Measurements from ENCODE around the gene BMP7.

Gene BMP7

DNA sequence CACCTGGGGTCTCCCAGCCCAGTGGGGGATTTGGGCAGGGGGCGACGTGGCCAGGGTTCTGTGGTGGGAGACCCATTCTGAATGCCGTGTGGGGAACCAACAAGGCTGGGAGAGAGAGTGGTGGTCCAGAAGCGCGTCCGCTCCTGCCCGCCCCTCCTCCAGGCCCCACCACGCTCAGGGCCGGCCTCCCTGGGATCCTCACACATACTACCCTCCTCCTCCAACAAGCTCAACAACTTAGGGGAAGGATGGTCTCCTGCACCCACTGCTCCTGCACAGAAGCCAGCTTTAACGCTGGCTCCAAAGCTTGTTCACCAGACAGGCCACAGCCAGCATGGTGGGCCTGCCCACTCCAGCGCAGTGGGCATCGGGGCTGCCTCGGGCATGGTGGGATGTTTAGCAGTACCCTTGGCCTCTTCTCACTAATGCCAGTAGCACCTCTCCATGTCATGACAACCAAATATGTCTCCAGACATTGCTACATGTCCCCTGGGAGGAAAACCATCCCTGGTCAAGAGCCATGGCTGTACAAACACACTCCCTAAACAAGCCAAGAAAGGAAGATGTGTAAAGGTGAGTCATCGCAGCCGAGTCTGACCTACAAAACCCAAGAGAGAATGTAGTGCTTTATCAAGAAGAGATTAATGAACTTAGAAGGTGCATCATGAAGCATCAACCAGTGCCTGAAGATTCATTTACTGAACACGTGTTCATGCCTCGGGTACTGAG is 75.7 kb downstream of the BMP7 start:
- Histone ChIP-seq H3K27ac (no peak overlapping the region), H3K4me3 (no peak overlapping the region)
- no peak for DNase-seq (ENCODE audit: low spot score)
- TF ChIP-seq, protein P1, sequence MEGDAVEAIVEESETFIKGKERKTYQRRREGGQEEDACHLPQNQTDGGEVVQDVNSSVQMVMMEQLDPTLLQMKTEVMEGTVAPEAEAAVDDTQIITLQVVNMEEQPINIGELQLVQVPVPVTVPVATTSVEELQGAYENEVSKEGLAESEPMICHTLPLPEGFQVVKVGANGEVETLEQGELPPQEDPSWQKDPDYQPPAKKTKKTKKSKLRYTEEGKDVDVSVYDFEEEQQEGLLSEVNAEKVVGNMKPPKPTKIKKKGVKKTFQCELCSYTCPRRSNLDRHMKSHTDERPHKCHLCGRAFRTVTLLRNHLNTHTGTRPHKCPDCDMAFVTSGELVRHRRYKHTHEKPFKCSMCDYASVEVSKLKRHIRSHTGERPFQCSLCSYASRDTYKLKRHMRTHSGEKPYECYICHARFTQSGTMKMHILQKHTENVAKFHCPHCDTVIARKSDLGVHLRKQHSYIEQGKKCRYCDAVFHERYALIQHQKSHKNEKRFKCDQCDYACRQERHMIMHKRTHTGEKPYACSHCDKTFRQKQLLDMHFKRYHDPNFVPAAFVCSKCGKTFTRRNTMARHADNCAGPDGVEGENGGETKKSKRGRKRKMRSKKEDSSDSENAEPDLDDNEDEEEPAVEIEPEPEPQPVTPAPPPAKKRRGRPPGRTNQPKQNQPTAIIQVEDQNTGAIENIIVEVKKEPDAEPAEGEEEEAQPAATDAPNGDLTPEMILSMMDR (IDR thresholded peaks at IDR 0.05), result no peak

DNA sequence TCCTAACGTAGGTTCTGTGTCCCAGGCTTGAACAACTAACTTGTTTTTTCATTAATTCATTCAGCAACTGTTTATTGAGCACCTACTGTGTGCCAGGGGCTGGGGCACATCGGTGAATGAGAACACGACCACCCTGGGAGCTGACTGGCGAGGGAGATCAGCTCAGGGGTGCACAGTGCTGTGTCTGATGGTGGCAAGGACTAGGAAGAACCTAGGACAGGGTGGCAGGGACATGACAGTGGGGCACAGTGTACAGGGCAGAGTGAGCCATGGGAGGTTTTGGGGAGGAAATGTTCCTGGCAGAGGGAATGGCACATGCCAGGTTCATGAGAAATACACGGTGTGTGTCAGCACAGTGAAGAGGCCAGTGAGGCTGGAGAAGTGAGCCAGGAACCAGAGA is 76.7 kb downstream of the BMP7 start:
- Histone ChIP-seq H3K4me3 (no peak overlapping the region), H3K27ac (no peak overlapping the region)
- DNase-seq (ENCODE audit: low spot score), result no peak
- TF ChIP-seq, protein P1 (IDR thresholded peaks at IDR 0.05), result no peak

DNA sequence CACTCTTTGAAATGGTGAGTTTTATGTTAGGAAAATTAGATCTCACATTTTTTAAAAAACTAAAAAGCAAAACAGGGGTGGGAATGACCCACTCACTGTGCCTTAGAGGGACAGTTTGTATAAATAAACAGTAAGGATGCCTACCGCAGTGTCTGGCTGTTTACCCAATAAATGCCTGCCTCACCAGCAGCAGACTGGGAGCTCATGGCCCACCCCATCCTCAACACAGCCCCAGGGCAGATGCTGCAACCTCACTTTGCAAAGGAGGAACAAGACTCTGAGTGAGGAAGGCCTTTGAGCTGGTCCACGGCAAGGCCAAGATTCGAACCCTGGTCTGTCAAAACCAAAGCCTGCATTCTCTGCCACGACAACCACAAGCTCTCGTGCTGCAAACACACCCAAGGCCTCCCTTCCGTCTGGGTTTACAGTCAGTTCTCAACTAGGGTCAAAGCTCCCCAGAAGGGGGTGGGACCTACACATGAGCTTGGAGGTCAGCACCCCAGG is 77.8 kb downstream of the BMP7 start:
- TF ChIP-seq, protein P1 (IDR thresholded peaks at IDR 0.05), result no peak
- no peak overlapping the region for H3K4me3 ChIP-seq
- DNase-seq (ENCODE audit: low spot score), result no peak
- H3K27ac ChIP-seq, result no peak overlapping the region

DNA sequence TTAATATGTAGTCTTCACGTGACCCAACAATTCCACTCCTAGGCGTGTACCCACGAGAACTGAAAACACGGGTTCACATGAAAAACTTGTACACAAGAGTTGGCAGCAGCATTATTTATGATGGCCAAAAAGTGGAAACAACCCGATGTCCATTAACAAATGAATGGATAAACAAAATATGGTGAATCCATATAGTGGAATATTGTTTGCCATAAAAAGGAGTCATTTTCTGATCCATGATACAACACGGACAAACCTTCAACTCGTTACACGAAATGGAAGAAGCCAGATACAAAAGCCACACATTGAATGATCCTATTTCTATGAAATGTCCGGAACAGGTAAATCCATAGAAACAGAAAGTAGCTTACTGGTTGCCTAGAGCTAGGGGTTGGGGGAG is 78.4 kb downstream of the BMP7 start:
- no peak for DNase-seq (ENCODE audit: low spot score)
- H3K27ac ChIP-seq, result no peak overlapping the region
- TF ChIP-seq, protein P1 (IDR thresholded peaks at IDR 0.05), result no peak
- no peak overlapping the region for H3K4me3 ChIP-seq

DNA sequence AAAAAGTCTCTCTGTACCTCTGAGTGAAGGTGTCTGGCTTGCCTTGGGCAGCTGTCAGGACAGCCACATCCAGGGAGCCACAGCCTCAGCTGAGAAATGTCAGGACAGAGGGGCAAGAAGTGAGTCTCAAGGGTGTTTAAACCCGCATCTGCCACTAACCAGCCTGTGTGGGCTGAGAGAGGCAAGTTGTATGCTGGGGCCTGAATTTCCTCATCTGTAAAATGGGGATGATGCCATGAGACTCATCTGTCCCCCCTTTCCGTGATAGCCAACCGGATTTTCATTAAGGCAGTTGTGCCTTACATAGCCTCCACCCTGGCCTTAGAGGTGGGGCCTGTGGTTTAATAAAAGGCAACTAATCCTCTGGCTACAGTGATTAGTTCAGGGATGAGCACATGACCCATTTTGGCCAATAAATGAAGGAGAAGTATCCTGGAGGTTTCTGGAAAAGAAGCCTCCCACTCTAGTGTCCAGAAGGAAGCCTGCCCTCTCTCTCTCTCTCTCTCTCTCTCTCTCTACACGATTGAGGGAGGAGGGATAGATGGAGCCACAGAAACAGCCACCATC is 79.3 kb downstream of the BMP7 start:
- no peak for DNase-seq (ENCODE audit: low spot score)
- H3K27ac ChIP-seq, result no peak overlapping the region
- H3K4me3 ChIP-seq, result no peak overlapping the region
- TF ChIP-seq, protein P1 (IDR thresholded peaks at IDR 0.05), result no peak

DNA sequence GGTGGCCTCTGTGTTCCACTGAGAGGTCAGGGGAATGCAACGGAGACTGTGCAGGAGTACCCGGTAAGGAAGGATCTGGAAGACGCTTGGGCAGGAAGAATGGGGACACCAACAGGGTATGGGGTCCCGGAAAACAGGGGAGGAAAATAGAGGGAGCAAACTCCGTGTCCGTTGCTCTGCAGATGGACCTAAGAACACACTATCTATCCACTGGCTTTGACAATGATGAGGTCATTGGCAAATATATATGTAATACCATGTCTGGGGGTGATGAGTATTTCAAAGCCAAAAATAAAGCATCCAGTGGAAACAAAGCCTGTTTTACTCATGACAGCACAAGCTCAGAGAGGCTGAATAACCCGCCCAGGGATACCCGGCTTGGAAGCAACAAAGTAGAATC is 80.2 kb downstream of the BMP7 start:
- TF ChIP-seq, protein P1 (IDR thresholded peaks at IDR 0.05), result no peak
- DNase-seq (ENCODE audit: low spot score), result no peak
- Histone ChIP-seq H3K4me3 (no peak overlapping the region), H3K27ac (no peak overlapping the region)
